ENCODE data around the gene SLC9A9. TPM values are rescaled to one million over a fixed set of nuclear protein-coding genes. Genes with fewer than 3 reads are reported as not detected.

Gene SLC9A9
- polyA plus RNA-seq, 1 donor from 2014 or later: 0.54 TPM

- H3K36me3 ChIP-seq (ENCODE audit: insufficient read depth, low read length): no peaks in the 10 kb centered on the region
Observed at GRCh38 chr3:143269741-143270140, 578.5 kb downstream of the SLC9A9 start.

GRCh38 chr3:143267989-143268388 is 580.3 kb downstream of the SLC9A9 start:
- H3K27ac ChIP-seq (ENCODE audit: low read length): no peak overlapping the region
- no peaks in the 10 kb centered on the region for H3K9me2 ChIP-seq (ENCODE audit: insufficient read depth, low read length)
- no peaks in the 10 kb centered on the region for H3K79me2 ChIP-seq (replicated peaks; ENCODE audit: insufficient read depth, low read length)
- H3K27me3 ChIP-seq (ENCODE audit: insufficient read depth, low read depth, low read length): no peaks in the 10 kb centered on the region
- H3K36me3 ChIP-seq (ENCODE audit: insufficient read depth, low read length): no peaks in the 10 kb centered on the region
- no peak overlapping the region for H3K9ac ChIP-seq (ENCODE audit: low read length)
- H4K20me1 ChIP-seq (ENCODE audit: insufficient read depth): no peaks in the 10 kb centered on the region
- H2AFZ ChIP-seq (ENCODE audit: low read depth, low read length): no peak overlapping the region
- no peak overlapping the region for H3K4me3 ChIP-seq (ENCODE audit: low read length)
- H3K4me2 ChIP-seq (ENCODE audit: low read length): no peak overlapping the region
- H3K9me3 ChIP-seq (ENCODE audit: low read length): no peaks in the 10 kb centered on the region
- no peaks in the 10 kb centered on the region for H3F3A ChIP-seq (ENCODE audit: insufficient read depth, low read length, poor library complexity, severe bottlenecking)
- TF ChIP-seq EP300 (conservative IDR thresholded peaks at IDR 0.05; ENCODE audit: poor library complexity, severe bottlenecking) (no peak), MXI1 (conservative IDR thresholded peaks at IDR 0.05; ENCODE audit: poor library complexity, severe bottlenecking) (no peak), TAF1 (IDR thresholded peaks at IDR 0.05; ENCODE audit: low read depth) (no peak), POLR2AphosphoS5 (IDR thresholded peaks at IDR 0.05) (no peak), CTCF (IDR thresholded peaks at IDR 0.05; ENCODE audit: poor library complexity, severe bottlenecking) (no peak), RAD21 (conservative IDR thresholded peaks at IDR 0.05) (no peak), REST (IDR thresholded peaks at IDR 0.05; ENCODE audit: borderline replicate concordance) (no peak)

More at GRCh38 chr3:143269741-143270140, 578.5 kb downstream of the SLC9A9 start:
- no peaks in the 10 kb centered on the region for H3K9me3 ChIP-seq (ENCODE audit: low read length)
- TF ChIP-seq REST (IDR thresholded peaks at IDR 0.05; ENCODE audit: borderline replicate concordance) (no peak), RAD21 (conservative IDR thresholded peaks at IDR 0.05) (no peak), EZH2 (IDR thresholded peaks at IDR 0.05; ENCODE audit: borderline replicate concordance, insufficient read depth, low read length, poor library complexity, severe bottlenecking) (no peak), SMC3 (conservative IDR thresholded peaks at IDR 0.05; ENCODE audit: poor library complexity) (no peak), EP300 (conservative IDR thresholded peaks at IDR 0.05; ENCODE audit: poor library complexity, severe bottlenecking) (no peak), TAF1 (IDR thresholded peaks at IDR 0.05; ENCODE audit: low read depth) (no peak), POLR2AphosphoS5 (IDR thresholded peaks at IDR 0.05) (no peak), MXI1 (conservative IDR thresholded peaks at IDR 0.05; ENCODE audit: poor library complexity, severe bottlenecking) (no peak), CTCF (IDR thresholded peaks at IDR 0.05; ENCODE audit: poor library complexity, severe bottlenecking) (no peak)
- H3K4me2 ChIP-seq (ENCODE audit: low read length): no peak overlapping the region
- H3K9ac ChIP-seq (ENCODE audit: low read length): no peak overlapping the region
- no peak overlapping the region for H3K27ac ChIP-seq (ENCODE audit: low read length)
- H3K4me3 ChIP-seq (ENCODE audit: low read length): no peak overlapping the region
- H3F3A ChIP-seq (ENCODE audit: insufficient read depth, low read length, poor library complexity, severe bottlenecking): no peaks in the 10 kb centered on the region
- no peaks in the 10 kb centered on the region for H3K27me3 ChIP-seq (ENCODE audit: insufficient read depth, low read depth, low read length)
- no peaks in the 10 kb centered on the region for H3K79me2 ChIP-seq (replicated peaks; ENCODE audit: insufficient read depth, low read length)
- H3K9me2 ChIP-seq (ENCODE audit: insufficient read depth, low read length): no peaks in the 10 kb centered on the region
- H4K20me1 ChIP-seq (ENCODE audit: insufficient read depth): no peaks in the 10 kb centered on the region
- no peak overlapping the region for H2AFZ ChIP-seq (ENCODE audit: low read depth, low read length)
